HUES64 (cell line): Measurements from ENCODE around the gene SPDYE1.

Experiments used
- H3K27ac ChIP-seq: 2 replicates; pipeline ENCODE4 v1.7.0; 2013; ENCODE audit warnings: low read depth, low read length, inconsistent platforms
- H3K27me3 ChIP-seq: 2 replicates; pipeline ENCODE4 v1.6.1; 2013; ENCODE audit warnings: mild to moderate bottlenecking, low read length; ENCODE audit not compliant: insufficient read depth
- H3K36me3 ChIP-seq: 2 replicates; pipeline ENCODE4 v1.6.1; 2013; ENCODE audit warnings: mild to moderate bottlenecking, low read length; ENCODE audit not compliant: insufficient read depth
- H3K4me1 ChIP-seq: 2 replicates; pipeline ENCODE4 v1.6.1; 2013; ENCODE audit warnings: mild to moderate bottlenecking, low read length, moderate library complexity; ENCODE audit not compliant: insufficient read depth
- H3K4me3 ChIP-seq: 2 replicates; pipeline ENCODE4 v1.5.1; 2013; ENCODE audit warnings: mild to moderate bottlenecking, low read length, moderate library complexity
- H3K9ac ChIP-seq: 2 replicates; pipeline ENCODE4 v1.6.1; 2013; ENCODE audit warnings: mild to moderate bottlenecking, low read depth, low read length
- H3K9me3 ChIP-seq: 2 replicates; pipeline ENCODE4 v1.6.1; 2013; ENCODE audit warnings: low read depth, low read length; ENCODE audit not compliant: insufficient read depth
- WGBS: fragments of 150-250, 120-280 bp; methylation state at CpG from one replicate; pipeline ENCODE4 v1.1.7; 2013; ENCODE audit warnings: missing lambda C conversion rate; 5-methylcytosine and 5-hydroxymethylcytosine counted together

SPDYE1 gene

DNA sequence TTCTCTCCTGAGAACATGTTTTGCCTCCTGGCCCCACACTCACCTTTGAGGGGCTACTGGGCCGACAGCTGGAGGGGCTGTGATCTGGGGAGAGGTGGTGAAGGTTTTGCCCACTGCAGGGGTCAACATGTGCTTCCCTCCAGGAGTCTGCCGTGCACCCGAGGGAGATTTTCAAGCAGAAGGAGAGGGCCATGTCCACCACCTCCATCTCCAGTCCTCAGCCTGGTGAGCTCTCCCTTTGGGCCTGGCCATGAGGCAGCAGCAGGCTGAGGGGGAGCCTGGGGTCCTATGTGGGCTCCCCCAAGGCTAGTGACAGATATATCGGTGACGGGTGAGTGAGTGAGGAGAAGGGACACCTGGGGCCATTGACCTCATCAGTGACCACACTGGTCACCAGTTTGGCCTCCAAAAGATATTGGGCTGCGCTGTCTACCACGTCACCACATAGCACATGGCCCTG, 61.1 kb downstream of the SPDYE1 start:
- Histone ChIP-seq H3K4me3 (no peak overlapping the region), H3K27me3 (no peaks in the 10 kb centered on the region), H3K4me1 (peaks cover 3% of the 10 kb centered on the region; the same call in 1 of the 2 replicates), H3K9me3 (no peaks in the 10 kb centered on the region), H3K36me3 (peaks cover 73% of the 10 kb centered on the region), H3K27ac (no peak overlapping the region), H3K9ac (no peak overlapping the region)
- WGBS, result 96% methylated on average over 7 of the region's 7 CpGs

DNA sequence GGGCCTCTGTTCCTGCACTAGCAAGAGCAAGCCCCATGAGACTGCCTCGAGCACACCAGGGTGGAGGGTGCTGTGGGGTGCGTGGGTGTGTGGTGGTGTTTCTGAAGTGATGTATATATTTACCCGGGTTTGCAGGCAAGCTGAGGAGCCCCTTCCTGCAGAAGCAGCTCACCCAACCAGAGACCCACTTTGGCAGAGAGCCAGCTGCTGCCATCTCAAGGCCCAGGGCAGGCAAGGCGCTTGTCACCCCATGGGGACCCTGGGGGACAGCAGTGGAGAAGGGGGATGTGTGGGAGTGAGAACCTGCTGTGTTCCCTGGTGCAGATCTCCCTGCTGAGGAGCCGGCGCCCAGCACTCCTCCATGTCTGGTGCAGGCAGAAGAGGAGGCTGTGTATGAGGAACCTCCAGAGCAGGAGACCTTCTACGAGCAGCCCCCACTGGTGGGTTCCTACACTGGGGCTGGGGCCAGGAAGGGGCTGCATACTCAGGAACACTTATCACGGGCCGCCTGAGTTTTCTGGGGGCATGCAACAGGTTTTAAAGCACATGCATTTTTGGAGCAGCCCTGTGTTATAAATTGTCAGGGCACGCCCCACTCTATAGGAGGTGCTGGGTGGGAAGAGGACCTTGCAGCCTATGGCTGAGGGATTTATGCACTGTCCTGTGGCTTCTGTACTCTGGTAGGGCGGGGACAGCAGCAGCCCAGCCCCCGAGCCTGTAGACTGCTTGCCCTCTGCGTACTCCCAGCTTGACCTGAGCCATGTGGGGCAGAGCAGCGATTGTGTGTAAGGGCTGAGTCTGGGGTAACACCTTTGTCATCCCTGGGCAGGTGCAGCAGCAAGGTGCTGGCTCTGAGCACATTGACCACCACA, 61.8 kb downstream of the SPDYE1 start:
- Histone ChIP-seq H3K4me1 (peaks cover 4% of the 10 kb centered on the region; the same call in 1 of the 2 replicates), H3K9me3 (no peaks in the 10 kb centered on the region), H3K27me3 (no peaks in the 10 kb centered on the region), H3K4me3 (no peak overlapping the region), H3K27ac (no peak overlapping the region), H3K9ac (no peak overlapping the region), H3K36me3 (peaks cover 67% of the 10 kb centered on the region)
- 93% methylated on average over 14 of the region's 14 CpGs for WGBS
